H1 (cell line): ENCODE results near the gene ZDHHC16.

Experiments
- BRCA1 ChIP-seq: IDR thresholded peaks from 2 replicates; pipeline ENCODE4 v1.6.1; 2012; ENCODE audit warnings: low read depth, low read length, improper control_type of control experiment
- CEBPB ChIP-seq: IDR thresholded peaks from 2 replicates; pipeline ENCODE4 v1.6.1; 2012; ENCODE audit warnings: low read depth, low read length
- CHD2 ChIP-seq: IDR thresholded peaks from 2 replicates; pipeline ENCODE4 v1.6.1; 2012; ENCODE audit warnings: low read length, improper control_type of control experiment
- CTBP2 ChIP-seq: IDR thresholded peaks from 2 replicates; pipeline ENCODE4 v1.7.0; 2011; ENCODE audit warnings: borderline replicate concordance, mild to moderate bottlenecking, moderate library complexity, mixed read lengths, low read length; ENCODE audit not compliant: insufficient read depth, insufficient read length
- EP300 ChIP-seq, 2 experiments: IDR thresholded peaks; 1 replicate in 1 of 2; 2 replicates in 1 of 2; pipeline ENCODE4 v1.6.1; 2011 to 2012; ENCODE audit warnings: low read depth in 2 of 2, low read length in 2 of 2, mild to moderate bottlenecking in 2 of 2, borderline replicate concordance in 1 of 2, inconsistent platforms in 1 of 2, moderate library complexity in 1 of 2
- EZH2 ChIP-seq: fragments of 200-600 bp; sonication (generic); IDR thresholded peaks from 2 replicates; pipeline ENCODE4 v1.7.1; 2012; ENCODE audit warnings: low read depth, mild to moderate bottlenecking, moderate library complexity, low read length, inconsistent platforms; ENCODE audit not compliant: severe bottlenecking
- GABPA ChIP-seq: IDR thresholded peaks from 2 replicates; pipeline ENCODE4 v1.6.1; 2011; ENCODE audit warnings: mild to moderate bottlenecking, low read length, moderate library complexity, borderline replicate concordance; ENCODE audit not compliant: insufficient read depth
- GTF2F1 ChIP-seq: IDR thresholded peaks from 2 replicates; pipeline ENCODE4 v1.6.1; 2012; ENCODE audit warnings: low read depth, low read length, improper control_type of control experiment, borderline replicate concordance
- POLR2A ChIP-seq, 2 experiments: IDR thresholded peaks; 1 replicate in 1 of 2; 2 replicates in 1 of 2; pipeline ENCODE4 v1.6.1; 2011; ENCODE audit warnings: low read depth in 2 of 2, low read length in 2 of 2, mild to moderate bottlenecking in 2 of 2; ENCODE audit errors: control extremely low read depth in 1 of 2
- POU5F1 ChIP-seq: IDR thresholded peaks from 2 replicates; pipeline ENCODE4 v1.6.1; 2011; ENCODE audit warnings: low read depth, mild to moderate bottlenecking, low read length, moderate library complexity
- RNF2 ChIP-seq: fragments of 200-900, 300-1000 bp; sonication (generic); IDR thresholded peaks from 2 replicates; pipeline ENCODE4 v1.7.1; 2016; ENCODE audit warnings: borderline replicate concordance, low read depth, mild to moderate bottlenecking, antibody characterized with exemption, low read length; ENCODE audit not compliant: poor library complexity, severe bottlenecking; ENCODE audit errors: missing control alignments
- TAF1 ChIP-seq: IDR thresholded peaks from 2 replicates; pipeline ENCODE4 v1.6.1; 2011; ENCODE audit warnings: mild to moderate bottlenecking, low read depth, low read length
- TF ChIP-seq, protein P1 (sequence below), 3 experiments: IDR thresholded peaks; 1 replicate in 2 of 3; 2 replicates in 1 of 3; pipeline versions ENCODE4 v1.5.1 to v1.6.1; 2011; ENCODE audit warnings: low read length in 3 of 3, mild to moderate bottlenecking in 3 of 3, inconsistent platforms in 2 of 3, low read depth in 1 of 3, moderate library complexity in 1 of 3; ENCODE audit not compliant: insufficient read depth in 1 of 3; ENCODE audit errors: control extremely low read depth in 1 of 3

DNA sequence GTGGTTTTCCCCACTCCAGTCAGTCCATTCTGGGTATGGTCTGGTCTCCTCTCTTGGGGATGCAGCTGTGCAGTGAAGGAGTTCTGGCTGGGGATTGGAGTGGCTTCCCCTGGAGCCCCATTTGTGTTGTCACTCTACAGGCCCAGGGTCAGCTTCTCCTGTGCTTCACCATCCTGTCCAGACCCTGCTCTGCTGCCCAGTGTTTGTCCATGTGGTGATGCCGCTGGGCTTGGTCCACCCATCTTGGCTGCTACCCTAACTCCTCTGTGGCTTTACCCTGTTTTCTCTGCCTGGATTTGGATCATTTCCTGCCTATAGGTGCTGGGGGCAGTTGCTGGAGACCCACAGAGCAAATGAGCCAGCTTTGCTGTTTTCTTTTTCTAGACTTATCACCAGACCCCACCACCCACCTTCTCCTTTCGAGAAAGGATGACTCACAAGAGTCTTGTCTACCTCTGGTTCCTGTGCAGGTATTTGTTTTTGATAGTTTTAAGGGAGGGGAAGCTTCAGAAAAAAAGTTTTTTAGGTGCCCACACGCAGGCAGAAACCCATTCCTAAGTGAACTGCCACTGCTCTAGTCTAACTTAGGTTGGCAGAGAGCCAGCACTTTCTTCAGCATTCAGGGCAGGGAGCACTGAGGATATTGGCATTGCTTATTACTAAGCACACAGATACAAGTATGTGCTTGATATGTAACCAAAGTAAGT lies 8.5 kb downstream of the ZDHHC16 start:
- TF ChIP-seq, protein P1, sequence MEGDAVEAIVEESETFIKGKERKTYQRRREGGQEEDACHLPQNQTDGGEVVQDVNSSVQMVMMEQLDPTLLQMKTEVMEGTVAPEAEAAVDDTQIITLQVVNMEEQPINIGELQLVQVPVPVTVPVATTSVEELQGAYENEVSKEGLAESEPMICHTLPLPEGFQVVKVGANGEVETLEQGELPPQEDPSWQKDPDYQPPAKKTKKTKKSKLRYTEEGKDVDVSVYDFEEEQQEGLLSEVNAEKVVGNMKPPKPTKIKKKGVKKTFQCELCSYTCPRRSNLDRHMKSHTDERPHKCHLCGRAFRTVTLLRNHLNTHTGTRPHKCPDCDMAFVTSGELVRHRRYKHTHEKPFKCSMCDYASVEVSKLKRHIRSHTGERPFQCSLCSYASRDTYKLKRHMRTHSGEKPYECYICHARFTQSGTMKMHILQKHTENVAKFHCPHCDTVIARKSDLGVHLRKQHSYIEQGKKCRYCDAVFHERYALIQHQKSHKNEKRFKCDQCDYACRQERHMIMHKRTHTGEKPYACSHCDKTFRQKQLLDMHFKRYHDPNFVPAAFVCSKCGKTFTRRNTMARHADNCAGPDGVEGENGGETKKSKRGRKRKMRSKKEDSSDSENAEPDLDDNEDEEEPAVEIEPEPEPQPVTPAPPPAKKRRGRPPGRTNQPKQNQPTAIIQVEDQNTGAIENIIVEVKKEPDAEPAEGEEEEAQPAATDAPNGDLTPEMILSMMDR (IDR thresholded peaks at IDR 0.05; ENCODE audit: control extremely low read depth in 1 of 3, insufficient read depth in 1 of 3, low read depth in 1 of 3, low read length in 3 of 3), result no peak
- no peak for TF ChIP-seq EZH2
- no peak for TF ChIP-seq POU5F1
- no peak for TF ChIP-seq TAF1
- TF ChIP-seq GABPA, result no peak
- TF ChIP-seq EP300 (IDR thresholded peaks at IDR 0.05; ENCODE audit: borderline replicate concordance in 1 of 2, low read depth in 2 of 2, low read length in 2 of 2), result no peak
- no peak for TF ChIP-seq BRCA1
- TF ChIP-seq CEBPB, result no peak
- no peak for TF ChIP-seq RNF2
- TF ChIP-seq CTBP2, result no peak
- no peak for TF ChIP-seq GTF2F1
- no peak; a peak in 1 of 3 replicates for TF ChIP-seq POLR2A (IDR thresholded peaks at IDR 0.05; ENCODE audit: control extremely low read depth in 1 of 2, low read depth in 2 of 2, low read length in 2 of 2)
- no peak for TF ChIP-seq CHD2
